HG02870 (cell line): ENCODE measurements around the gene SAMD4A.
"Not testable (repeated sequence)": the region's sequence is repeated elsewhere in the genome, so short reads cannot be mapped to it uniquely, and the experiment has no call there.

Experiments used
- ATAC-seq: cut with Tn5 transposase; IDR thresholded peaks from one replicate; pipeline ENCODE4 v1.9.1; 2021; ENCODE audit warnings: mild to moderate bottlenecking, moderate library complexity; ENCODE audit not compliant: unreplicated experiment

The SAMD4A gene

DNA sequence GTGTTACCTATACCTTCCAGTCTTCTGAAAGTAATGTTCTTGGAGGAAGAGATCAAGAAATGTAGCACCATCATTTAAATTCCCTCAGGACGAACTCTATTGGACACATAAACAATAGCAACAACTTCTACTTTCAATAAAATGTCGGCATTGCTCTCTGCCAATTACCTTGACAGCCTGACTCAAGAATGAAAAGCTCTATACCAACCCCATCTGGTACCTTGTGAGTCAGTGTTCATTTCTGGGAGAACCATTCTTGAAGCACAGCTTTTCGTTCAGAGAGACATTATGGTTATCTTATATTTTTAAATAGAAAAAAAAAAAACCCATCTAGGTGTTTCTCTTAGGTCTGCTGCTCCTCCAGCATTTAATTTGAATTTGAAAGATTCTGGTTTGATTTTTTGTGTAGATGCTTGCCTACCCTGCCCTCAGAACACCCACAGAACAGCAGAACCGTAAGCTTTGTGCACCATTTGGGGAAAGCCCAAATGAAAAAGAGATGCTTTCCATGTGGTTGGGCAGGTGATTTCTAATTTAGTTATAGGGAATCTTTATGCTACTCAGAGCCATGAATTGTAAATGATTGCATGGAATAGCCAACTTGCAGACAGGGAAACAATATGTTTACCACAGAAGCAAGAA lies 156.0 kb downstream of the SAMD4A start:
- ATAC-seq = no peak

GRCh38 chr14:54724123-54724522 lies 157.2 kb downstream of the SAMD4A start:
- no peak for ATAC-seq

DNA sequence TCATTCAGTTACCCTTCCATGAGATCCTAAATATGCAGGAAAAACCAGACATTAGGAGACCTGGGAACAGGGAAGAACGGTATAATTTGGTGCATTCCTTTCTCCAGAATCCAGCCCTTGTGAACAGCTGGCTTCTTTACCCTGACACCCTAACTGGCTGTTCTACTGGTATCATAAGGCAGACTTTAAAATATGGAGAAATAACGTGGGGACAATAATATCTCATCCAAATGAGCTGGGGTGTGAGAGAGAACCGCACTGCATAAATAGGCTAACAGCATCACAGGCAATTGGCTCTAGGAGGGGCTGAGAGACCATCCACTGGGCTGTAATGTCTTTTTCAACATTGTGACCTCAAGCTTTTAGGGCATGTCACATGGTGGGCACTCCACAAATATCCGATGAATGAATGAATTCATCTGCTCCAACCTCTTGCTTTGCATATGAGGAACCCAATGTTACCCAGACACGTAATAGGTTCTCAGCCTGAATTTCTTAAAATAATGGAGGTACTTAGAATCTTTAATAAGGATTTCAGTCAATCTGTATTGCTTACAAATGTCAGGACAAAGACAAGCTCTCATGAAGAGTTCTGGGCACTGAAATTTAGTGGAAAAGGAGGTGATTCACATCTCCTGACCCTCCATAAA lies 157.9 kb downstream of the SAMD4A start:
- no peak for ATAC-seq

DNA sequence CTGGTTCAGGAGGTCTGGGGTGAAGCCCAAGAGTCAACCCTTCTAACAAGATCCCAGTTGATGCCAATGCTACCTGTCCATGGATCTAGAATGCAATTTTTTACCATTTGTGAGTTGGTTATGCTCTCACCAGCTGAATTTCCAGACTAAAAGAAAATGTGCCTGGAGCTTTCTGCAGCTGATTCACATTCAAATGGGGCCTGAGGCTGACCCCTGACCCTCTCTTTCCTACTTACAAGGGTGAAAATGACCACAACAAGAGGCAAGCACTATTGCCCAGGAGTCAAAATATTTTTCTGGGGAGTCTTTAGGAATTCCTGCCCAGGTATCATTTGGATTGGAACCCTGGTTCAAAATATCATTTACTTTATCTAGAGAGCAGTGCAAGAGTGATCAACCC lies 159.1 kb downstream of the SAMD4A start:
- ATAC-seq = no peak

DNA sequence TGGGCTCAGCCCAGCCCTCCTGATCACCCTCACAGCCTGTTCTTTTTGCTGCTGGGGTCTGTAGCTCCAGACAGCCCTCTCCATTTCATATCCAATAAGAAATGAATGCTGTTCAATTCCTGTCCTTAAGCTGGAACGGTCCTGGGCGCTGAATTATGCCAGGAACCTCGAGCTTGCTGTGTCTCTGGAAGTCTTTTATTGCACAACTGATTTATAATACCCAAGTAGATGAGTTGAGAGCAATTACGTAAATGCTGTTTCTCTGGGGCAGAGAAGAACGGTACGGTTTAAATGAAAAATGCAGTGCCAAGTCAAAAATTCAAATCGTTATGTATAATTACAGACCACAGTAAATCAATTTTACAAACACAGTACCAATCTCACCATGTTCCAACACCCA lies 161.0 kb downstream of the SAMD4A start:
- no peak for ATAC-seq

- ATAC-seq = no peak
Observed at GRCh38 chr14:54728700-54729527, 162.0 kb downstream of the SAMD4A start.

DNA sequence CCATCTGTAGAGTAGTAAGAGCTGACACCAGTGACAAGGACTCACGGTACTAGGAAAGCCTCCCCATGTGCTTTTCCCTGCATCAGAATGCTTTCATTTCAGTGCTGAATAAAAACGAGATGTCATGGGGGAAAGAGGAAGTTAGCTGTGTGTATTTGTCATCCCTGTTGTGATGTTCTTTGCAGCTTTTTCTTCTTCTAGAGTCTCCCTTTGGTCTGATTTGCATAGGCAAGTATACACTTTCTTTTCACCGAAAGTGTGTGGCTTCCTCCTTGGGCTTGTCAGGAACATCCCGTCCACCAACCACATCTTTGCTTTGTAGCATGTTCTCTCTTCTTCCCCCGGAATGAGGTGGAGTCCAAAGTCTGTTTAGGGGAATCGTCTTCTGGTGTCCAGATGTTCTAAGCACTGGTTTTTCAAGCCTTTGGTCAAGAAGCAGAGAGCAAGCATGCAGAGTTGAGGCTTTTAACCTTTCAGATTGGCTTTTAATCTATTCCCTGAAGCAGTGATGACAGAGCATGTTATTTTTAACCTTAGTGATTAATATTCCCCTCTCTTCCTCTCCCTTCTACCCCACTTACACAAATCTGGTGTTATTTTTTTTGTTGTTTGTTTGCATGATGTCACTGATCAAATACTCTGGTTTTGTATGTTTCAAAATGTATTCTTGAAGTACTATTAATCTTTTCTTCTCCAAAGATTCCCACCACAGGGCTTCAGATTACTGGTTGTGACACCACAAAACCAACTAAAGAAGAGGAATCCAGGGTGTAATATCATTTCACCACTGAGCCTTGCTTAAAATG lies 163.4 kb downstream of the SAMD4A start:
- ATAC-seq = peak; percentile 97

GRCh38 chr14:54734966-54735365 lies 168.0 kb downstream of the SAMD4A start:
- no peak for ATAC-seq

- ATAC-seq = no peak
Observed at GRCh38 chr14:54735424-54735823, 168.5 kb downstream of the SAMD4A start.

- no peak for ATAC-seq
Observed at GRCh38 chr14:54737132-54737711, 170.3 kb downstream of the SAMD4A start.

DNA sequence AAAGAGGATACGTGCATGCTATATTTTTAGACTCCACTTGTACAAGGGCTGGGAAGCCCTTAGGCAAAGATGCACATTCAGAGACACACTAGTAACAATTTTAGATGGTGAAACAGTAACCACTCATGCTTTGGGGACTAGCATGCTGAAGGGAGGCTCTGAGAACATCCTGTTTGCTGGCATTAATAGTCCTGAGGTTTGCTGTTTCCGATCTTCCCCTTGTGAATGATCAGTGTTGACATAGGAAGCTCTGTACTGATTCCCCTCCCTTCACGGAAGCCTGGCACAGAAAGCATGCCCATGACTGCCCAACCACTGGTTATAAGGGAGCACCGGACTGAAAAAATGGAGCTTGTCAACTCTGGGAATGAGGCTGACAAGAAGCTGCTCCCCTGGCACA lies 171.1 kb downstream of the SAMD4A start:
- ATAC-seq = no peak

GRCh38 chr14:54739514-54739913 lies 172.6 kb downstream of the SAMD4A start:
- ATAC-seq = no peak

GRCh38 chr14:54742492-54743350 lies 175.8 kb downstream of the SAMD4A start:
- no peak for ATAC-seq

DNA sequence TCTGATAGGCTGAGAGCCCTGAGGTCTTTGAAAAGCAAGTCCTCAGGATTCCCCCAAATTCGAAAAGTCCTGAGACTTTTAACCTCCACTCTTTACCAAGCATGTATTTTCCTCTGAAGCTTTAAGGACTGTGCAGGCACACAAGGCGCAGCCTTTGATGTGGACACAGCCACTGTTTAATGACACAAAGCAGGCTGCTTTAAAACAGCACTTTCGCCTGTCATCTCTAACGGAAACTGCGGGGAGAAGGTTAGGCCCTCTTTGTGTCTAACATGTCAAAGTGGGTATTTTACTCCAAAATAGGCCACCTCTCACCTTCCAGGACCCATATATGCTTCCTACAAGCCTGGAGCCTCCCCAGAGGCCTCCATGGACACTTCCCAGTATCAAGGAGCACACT lies 176.5 kb downstream of the SAMD4A start:
- ATAC-seq = no peak

- no peak for ATAC-seq
Observed at GRCh38 chr14:54746019-54746418, 179.1 kb downstream of the SAMD4A start.

DNA sequence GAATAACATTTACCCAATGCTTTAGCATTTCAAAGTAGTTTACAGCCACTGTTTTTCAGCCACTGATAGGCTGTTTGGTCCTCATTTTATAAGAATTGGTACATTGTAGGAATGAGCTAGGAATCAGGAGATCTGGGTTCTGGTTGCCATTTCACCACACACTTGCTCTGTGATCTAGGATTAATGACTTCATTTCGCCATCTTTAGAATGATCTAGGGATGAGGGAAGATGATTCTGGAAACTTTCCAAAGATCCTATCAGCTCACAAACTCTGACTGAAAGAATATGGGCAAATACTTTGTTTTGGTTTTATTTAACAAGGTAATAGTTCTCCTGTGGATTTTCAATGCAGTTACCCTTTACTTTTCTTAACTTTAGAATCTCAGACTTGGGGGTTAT lies 180.7 kb downstream of the SAMD4A start:
- ATAC-seq = no peak

GRCh38 chr14:54749180-54749579 lies 182.3 kb downstream of the SAMD4A start:
- no peak for ATAC-seq

GRCh38 chr14:54749727-54750126 lies 182.8 kb downstream of the SAMD4A start:
- no peak for ATAC-seq

DNA sequence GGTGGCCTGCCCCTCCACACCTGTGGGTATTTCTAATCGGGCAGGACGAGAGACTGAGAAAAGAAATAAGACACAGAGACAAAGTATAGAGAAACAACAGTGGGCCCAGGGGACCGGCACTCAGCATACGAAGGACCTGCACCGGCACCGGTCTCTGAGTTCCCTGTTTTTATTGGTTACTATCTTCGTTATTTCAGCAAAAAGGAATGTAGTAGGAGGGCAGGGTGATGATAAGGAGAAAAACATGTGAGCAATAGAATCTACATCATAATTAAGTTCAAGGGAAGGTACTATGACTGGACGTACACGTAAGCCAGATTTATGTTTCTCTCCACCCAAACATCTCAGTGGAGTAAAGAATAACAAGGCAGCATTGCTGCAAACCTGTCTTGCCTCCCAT lies 185.7 kb downstream of the SAMD4A start:
- ATAC-seq = not testable (repeated sequence)

- not testable (repeated sequence) for ATAC-seq
Observed at GRCh38 chr14:54753396-54753795, 186.5 kb downstream of the SAMD4A start.
